HEK293 (cell line): Measurements from ENCODE around the gene TAS1R3.
A peak's percentile ranks its signal among the peaks of the same experiment; 100 is the strongest.

Source experiments
- CTCF ChIA-PET: fragments of 350-600 bp; formaldehyde crosslinking; extraction: SDS; loops from one replicate; lab custom pipeline; 2021; ENCODE audit warnings: antibody characterized with exemption; lab: Yijun Ruan, JAX
- POLR2A ChIA-PET: fragments of 300-600 bp; formaldehyde crosslinking; extraction: SDS; loops from one replicate; lab custom pipeline; 2020; ENCODE audit warnings: antibody characterized with exemption, inconsistent platforms; lab: Yijun Ruan, JAX
- H3K27ac ChIP-seq: fragments of 200-500 bp; sonication (Bioruptor generic); 2 replicates; pipeline ENCODE4 v1.5.1; 2014; ENCODE audit warnings: low read depth, low read length, control low read depth, inconsistent platforms; ENCODE audit errors: extremely low read depth
- H3K36me3 ChIP-seq, 2 experiments: fragments of 200-500 bp in 1 of 2; sonication (Bioruptor generic) in 1 of 2; 1 replicate in 1 of 2; 2 replicates in 1 of 2; pipeline ENCODE4 v1.5.1; 2014 to 2017; ENCODE audit warnings: inconsistent platforms in 2 of 2, low read length in 2 of 2; ENCODE audit not compliant: control insufficient read depth in 2 of 2, insufficient read depth in 1 of 2
- H3K4me1 ChIP-seq: fragments of 200-500 bp; sonication (Bioruptor generic); 2 replicates; pipeline ENCODE4 v1.5.1; 2014; ENCODE audit warnings: mild to moderate bottlenecking, low read length, inconsistent platforms; ENCODE audit not compliant: control insufficient read depth, insufficient read depth
- H3K4me3 ChIP-seq: 2 replicates; pipeline ENCODE4 v1.5.1; 2011; ENCODE audit warnings: low read depth, mild to moderate bottlenecking, control low read depth, low read length, moderate library complexity
- H3K9me3 ChIP-seq: fragments of 200-500 bp; sonication (Bioruptor generic); 2 replicates; pipeline ENCODE4 v1.5.1; 2014; ENCODE audit warnings: low read depth, low read length, inconsistent platforms; ENCODE audit not compliant: control insufficient read depth, insufficient read depth
- AEBP2 ChIP-seq: fragments of 450-650 bp; formaldehyde crosslinking; IDR thresholded peaks from 2 replicates; pipeline ENCODE4 v1.5.1; 2016; ENCODE audit warnings: missing biosample characterization, missing genetic modification characterization, borderline replicate concordance
- EGR2 ChIP-seq: fragments of 450-650 bp; formaldehyde crosslinking; IDR thresholded peaks from 2 replicates; pipeline ENCODE4 v1.5.1; 2016; ENCODE audit warnings: low read depth, missing biosample characterization, missing genetic modification characterization
- GLIS1 ChIP-seq: fragments of 450-650 bp; formaldehyde crosslinking; IDR thresholded peaks from 2 replicates; pipeline ENCODE4 v1.5.1; 2016; ENCODE audit warnings: missing biosample characterization, missing genetic modification characterization
- GLIS2 ChIP-seq: fragments of 450-650 bp; formaldehyde crosslinking; IDR thresholded peaks from 2 replicates; pipeline ENCODE4 v1.5.1; 2016; ENCODE audit warnings: missing biosample characterization, missing genetic modification characterization
- HOXD13 ChIP-seq: sonication (generic); formaldehyde crosslinking; IDR thresholded peaks from 2 replicates; pipeline ENCODE4 v1.8.0; 2022; ENCODE audit warnings: missing genetic modification reagents, borderline replicate concordance
- KLF1 ChIP-seq: fragments of 450-650 bp; formaldehyde crosslinking; IDR thresholded peaks from 2 replicates; pipeline ENCODE4 v1.5.1; 2016; ENCODE audit warnings: missing biosample characterization, missing genetic modification characterization
- PRDM10 ChIP-seq: fragments of 450-650 bp; formaldehyde crosslinking; IDR thresholded peaks from 2 replicates; pipeline ENCODE4 v1.5.1; 2016; ENCODE audit warnings: missing biosample characterization, missing genetic modification characterization
- SP2 ChIP-seq: fragments of 450-650 bp; formaldehyde crosslinking; IDR thresholded peaks from 2 replicates; pipeline ENCODE4 v1.5.1; 2016; ENCODE audit warnings: missing biosample characterization, missing genetic modification characterization
- SP3 ChIP-seq: fragments of 450-650 bp; formaldehyde crosslinking; IDR thresholded peaks from 2 replicates; pipeline ENCODE4 v1.5.1; 2016; ENCODE audit warnings: missing biosample characterization, missing genetic modification characterization
- YY2 ChIP-seq: fragments of 450-650 bp; formaldehyde crosslinking; IDR thresholded peaks from 2 replicates; pipeline ENCODE4 v1.5.1; 2016; ENCODE audit warnings: missing biosample characterization, missing genetic modification characterization
- ZBTB48 ChIP-seq: fragments of 450-650 bp; formaldehyde crosslinking; IDR thresholded peaks from 2 replicates; pipeline ENCODE4 v1.5.1; 2016; ENCODE audit warnings: missing biosample characterization, missing genetic modification characterization
- ZBTB7A ChIP-seq: fragments of 450-650 bp; formaldehyde crosslinking; IDR thresholded peaks from 2 replicates; pipeline ENCODE4 v1.5.1; 2016; ENCODE audit warnings: low read depth, missing biosample characterization, missing genetic modification characterization
- ZBTB8A ChIP-seq: fragments of 450-650 bp; formaldehyde crosslinking; IDR thresholded peaks from 2 replicates; pipeline ENCODE4 v1.5.1; 2016; ENCODE audit warnings: missing biosample characterization, missing genetic modification characterization
- ZFHX2 ChIP-seq: fragments of 450-650 bp; formaldehyde crosslinking; conservative IDR thresholded peaks from 2 replicates; pipeline ENCODE4 v1.5.1; 2016; ENCODE audit warnings: missing biosample characterization, missing genetic modification characterization
- ZIC2 ChIP-seq: fragments of 450-650 bp; formaldehyde crosslinking; IDR thresholded peaks from 2 replicates; pipeline ENCODE4 v1.5.1; 2016; ENCODE audit warnings: missing biosample characterization, missing genetic modification characterization
- ZNF155 ChIP-seq: fragments of 450-650 bp; formaldehyde crosslinking; IDR thresholded peaks from 2 replicates; pipeline ENCODE4 v1.5.1; 2016; ENCODE audit warnings: missing biosample characterization, missing genetic modification characterization
- ZNF18 ChIP-seq: fragments of 450-650 bp; formaldehyde crosslinking; IDR thresholded peaks from 2 replicates; pipeline ENCODE4 v1.5.1; 2016; ENCODE audit warnings: missing biosample characterization, missing genetic modification characterization
- ZNF221 ChIP-seq: fragments of 450-650 bp; formaldehyde crosslinking; IDR thresholded peaks from 2 replicates; pipeline ENCODE4 v1.5.1; 2017; ENCODE audit warnings: missing biosample characterization, missing genetic modification characterization, borderline replicate concordance
- ZNF23 ChIP-seq: fragments of 450-650 bp; formaldehyde crosslinking; IDR thresholded peaks from 2 replicates; pipeline ENCODE4 v1.5.1; 2016; ENCODE audit warnings: missing biosample characterization, missing genetic modification characterization, borderline replicate concordance
- ZNF280C ChIP-seq: fragments of 450-650 bp; formaldehyde crosslinking; IDR thresholded peaks from 2 replicates; pipeline ENCODE4 v1.5.1; 2016; ENCODE audit warnings: missing biosample characterization, missing genetic modification characterization
- ZNF302 ChIP-seq: fragments of 450-650 bp; formaldehyde crosslinking; IDR thresholded peaks from 2 replicates; pipeline ENCODE4 v1.5.1; 2016; ENCODE audit warnings: missing biosample characterization, missing genetic modification characterization, low read depth
- ZNF341 ChIP-seq: fragments of 450-650 bp; formaldehyde crosslinking; IDR thresholded peaks from 2 replicates; pipeline ENCODE4; 2016; ENCODE audit warnings: low read depth, missing biosample characterization, missing genetic modification characterization
- ZNF350 ChIP-seq: fragments of 450-650 bp; formaldehyde crosslinking; IDR thresholded peaks from 2 replicates; pipeline ENCODE4 v1.5.0; 2017; ENCODE audit warnings: missing biosample characterization, mild to moderate bottlenecking, missing genetic modification characterization
- ZNF629 ChIP-seq: fragments of 450-650 bp; formaldehyde crosslinking; IDR thresholded peaks from 2 replicates; pipeline ENCODE4 v1.5.1; 2017; ENCODE audit warnings: missing biosample characterization, missing genetic modification characterization
- ZNF660 ChIP-seq: fragments of 450-650 bp; IDR thresholded peaks from 2 replicates; pipeline ENCODE4 v1.5.1; 2018; ENCODE audit warnings: missing biosample characterization, mild to moderate bottlenecking, missing genetic modification characterization
- ZNF837 ChIP-seq: fragments of 450-650 bp; formaldehyde crosslinking; IDR thresholded peaks from 2 replicates; pipeline ENCODE4 v1.5.1; 2016; ENCODE audit warnings: missing biosample characterization, missing genetic modification characterization
- ZNF843 ChIP-seq: fragments of 450-650 bp; formaldehyde crosslinking; IDR thresholded peaks from 2 replicates; pipeline ENCODE4 v1.5.1; 2016; ENCODE audit warnings: missing biosample characterization, missing genetic modification characterization
- ZXDB ChIP-seq: fragments of 450-650 bp; formaldehyde crosslinking; IDR thresholded peaks from 2 replicates; pipeline ENCODE4 v1.5.1; 2016; ENCODE audit warnings: missing biosample characterization, missing genetic modification characterization

The TAS1R3 gene

GRCh38 chr1:1371746-1372711 is 40.9 kb downstream of the TAS1R3 start:
- Histone ChIP-seq H3K27ac (no peak overlapping the region), H3K36me3 (peaks cover 0 to 43% of the 10 kb centered on the region in 2 experiments; a peak in 2 of 3 replicates), H3K4me3 (no peak overlapping the region), H3K4me1 (peaks cover 4% of the 10 kb centered on the region; the same call in 1 of the 2 replicates), H3K9me3 (no peaks in the 10 kb centered on the region)
- ChIA-PET CTCF (interaction anchor here (0.6 to 2.8 kb wide), 18 partner anchors 9 to 249 kb away, joined by 3 to 18 read pairs (median 4); no protein-coding TSS in a partner anchor), POLR2A (interaction anchor here (0.7 to 1.5 kb wide), 2 partner anchors 30 to 63 kb away, joined by 3 read pairs; no protein-coding TSS in a partner anchor)
- TF ChIP-seq ZBTB8A (peak; percentile 40; the same call in 1 of the 2 replicates), ZNF155 (tag by site-specific recombination) (no peak), ZNF280C (tag by site-specific recombination) (no peak), GLIS1 (tag by site-specific recombination) (peak; percentile 89), AEBP2 (tag by site-specific recombination) (no peak), HOXD13 (no peak), ZNF23 (no peak), ZNF350 (tag by site-specific recombination) (no peak), SP2 (tag by site-specific recombination) (no peak), ZNF660 (tag by site-specific recombination) (no peak), ZIC2 (peak; percentile 57), ZNF629 (tag by site-specific recombination) (no peak), ZFHX2 (no peak), ZNF837 (tag by site-specific recombination) (no peak), KLF1 (tag by site-specific recombination) (no peak), ZNF341 (tag by site-specific recombination) (no peak), GLIS2 (tag by site-specific recombination) (peak; percentile 89), ZBTB48 (tag by site-specific recombination) (peak; percentile 48; the same call in 1 of the 2 replicates), ZXDB (no peak), YY2 (no peak), ZNF843 (tag by site-specific recombination) (no peak), EGR2 (tag by site-specific recombination) (no peak), ZBTB7A (tag by site-specific recombination) (no peak), PRDM10 (tag by site-specific recombination) (no peak), ZNF302 (tag by site-specific recombination) (no peak), ZNF18 (tag by site-specific recombination) (no peak), ZNF221 (tag by site-specific recombination) (no peak), SP3 (no peak)
